HCT116 (cell line): Measurements from ENCODE around the gene MCM8.

ENCODE experiments used
- CTCF ChIP-seq, 3 experiments: fragments of 200-600 bp in 1 of 3; sonication (generic) in 1 of 3; IDR thresholded peaks in 2 of 3; conservative IDR thresholded peaks in 1 of 3; 2 replicates each; pipeline ENCODE4 v1.5.1; 2012 to 2017; ENCODE audit warnings: low read depth in 2 of 3, low read length in 2 of 3, antibody characterized with exemption in 1 of 3, borderline replicate concordance in 1 of 3, control low read depth in 1 of 3, mild to moderate bottlenecking in 1 of 3, mixed read lengths in 1 of 3, mixed run types in 1 of 3, moderate library complexity in 1 of 3; ENCODE audit not compliant: insufficient read depth in 1 of 3
- ELF1 ChIP-seq: IDR thresholded peaks from 2 replicates; pipeline ENCODE4 v1.6.1; 2012; ENCODE audit warnings: low read depth, borderline replicate concordance
- EZH2phosphoT487 ChIP-seq: fragments of 200-600 bp; IDR thresholded peaks from 2 replicates; pipeline ENCODE4 v1.6.1; 2018; ENCODE audit warnings: antibody characterized with exemption, borderline replicate concordance
- JUND ChIP-seq: IDR thresholded peaks from 2 replicates; pipeline ENCODE4 v1.6.1; 2012
- POLR2A ChIP-seq: IDR thresholded peaks from 2 replicates; pipeline ENCODE4 v1.7.0; 2011; ENCODE audit warnings: borderline replicate concordance; ENCODE audit not compliant: insufficient read depth, insufficient read length; ENCODE audit errors: extremely low read depth
- REST ChIP-seq: IDR thresholded peaks from 2 replicates; pipeline ENCODE4 v1.6.1; 2012; ENCODE audit warnings: low read depth
- SRF ChIP-seq: IDR thresholded peaks from 2 replicates; pipeline ENCODE4 v1.6.1; 2012; ENCODE audit warnings: low read depth
- ZBTB33 ChIP-seq: IDR thresholded peaks from 2 replicates; pipeline ENCODE4 v1.6.1; 2011; ENCODE audit warnings: mild to moderate bottlenecking, low read length, moderate library complexity; ENCODE audit not compliant: insufficient replicate concordance; ENCODE audit errors: extremely low read depth

DNA sequence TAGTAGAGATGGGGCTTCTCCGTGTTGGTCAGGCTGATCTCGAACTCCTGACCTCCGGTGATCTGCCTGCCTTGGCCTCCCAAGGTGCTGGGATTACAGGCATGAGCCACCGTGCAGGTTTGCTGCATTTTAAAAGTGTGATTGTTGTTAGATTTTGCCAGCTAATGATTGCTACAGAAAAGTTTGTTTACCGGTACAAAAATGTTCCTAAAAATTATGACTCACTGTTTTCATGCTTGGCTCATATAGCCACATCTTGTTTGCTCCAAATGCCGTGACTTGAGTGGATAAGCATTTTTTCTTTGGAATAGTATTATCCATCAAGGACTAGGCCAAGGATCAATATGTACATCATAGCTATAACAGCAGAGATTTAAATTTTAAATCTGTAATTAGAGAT is 79.1 kb downstream of the MCM8 start:
- TF ChIP-seq ZBTB33 (no peak), JUND (no peak), CTCF (IDR thresholded peaks at IDR 0.05 in 2 of 3, conservative IDR thresholded peaks at IDR 0.05 in 1 of 3; ENCODE audit: borderline replicate concordance in 1 of 3, insufficient read depth in 1 of 3, low read depth in 2 of 3, low read length in 2 of 3) (no peak), EZH2phosphoT487 (no peak), ELF1 (no peak), POLR2A (no peak), REST (no peak), SRF (no peak)
